OCI-LY7 (cell line): ENCODE data around the gene PLSCR1.

Experiments
- CTCF ChIP-seq: fragments of 200-600 bp; sonication (generic); conservative IDR thresholded peaks from 2 replicates; pipeline ENCODE4 v1.5.1; 2014; ENCODE audit warnings: mild to moderate bottlenecking, antibody characterized with exemption, low read length, moderate library complexity, mixed read lengths
- EZH2phosphoT487 ChIP-seq: fragments of 200-600 bp; sonication (generic); IDR thresholded peaks from 2 replicates; pipeline ENCODE4 v1.6.1; 2018; ENCODE audit warnings: low read depth, borderline replicate concordance, mild to moderate bottlenecking, mixed run types, antibody characterized with exemption, low read length, moderate library complexity, mixed read lengths

- TF ChIP-seq CTCF: no peak
- TF ChIP-seq EZH2phosphoT487: no peak
Measured at GRCh38 chr3:146537603-146538002, 6.8 kb downstream of the PLSCR1 start.
